K562 (cell line): ENCODE results near the gene TBC1D16. TPM values are rescaled to one million over a fixed set of nuclear protein-coding genes. Genes with fewer than 3 reads are reported as not detected.
A peak's percentile ranks its signal among the peaks of the same experiment; 100 is the strongest.

Experiments
- CREM ChIP-seq: IDR thresholded peaks from 2 replicates; pipeline ENCODE4 v1.6.1; 2014; ENCODE audit warnings: antibody characterized with exemption, low read depth
- ELF4 ChIP-seq: fragments of 450-650 bp; formaldehyde crosslinking; IDR thresholded peaks from 2 replicates; pipeline ENCODE4 v1.4.0; 2022; ENCODE audit warnings: missing genetic modification characterization
- IFI16 ChIP-seq: fragments of 250-450 bp; sonication (Bioruptor Pico); IDR thresholded peaks from 2 replicates; pipeline ENCODE4 v2.1.2; 2022; ENCODE audit warnings: mild to moderate bottlenecking, inconsistent platforms
- KAT7 ChIP-seq: sonication (generic); formaldehyde crosslinking; IDR thresholded peaks from 2 replicates; pipeline ENCODE4 v1.8.0; 2022; ENCODE audit warnings: missing genetic modification reagents, mild to moderate bottlenecking, borderline replicate concordance
- MEIS2 ChIP-seq: fragments of 450-650 bp; IDR thresholded peaks from 2 replicates; pipeline ENCODE4 v1.6.1; 2014; ENCODE audit warnings: mild to moderate bottlenecking; ENCODE audit not compliant: partially characterized antibody
- MIER1 ChIP-seq: fragments of 450-650 bp; IDR thresholded peaks from 2 replicates; pipeline ENCODE4 v1.6.1; 2016; ENCODE audit warnings: antibody characterized with exemption, mild to moderate bottlenecking, low read depth
- TCF3 ChIP-seq: sonication (generic); formaldehyde crosslinking; IDR thresholded peaks from 2 replicates; pipeline ENCODE4 v1.4.0; 2020; ENCODE audit warnings: mild to moderate bottlenecking, missing genetic modification reagents
- polyA plus RNA-seq, 8 experiments: library from polyadenylated mRNA; depleted of rRNA in 4 of 8; stranded (reverse) in 5 of 8; unstranded in 3 of 8; fragments of >200 nt; fragmentation: Nextera tagmentation in 2 of 8; fragmentation: Illumina TruSeq in 1 of 8; extraction: Ambion mirVana in 2 of 8; extraction: Trizol in 1 of 8; gene quantifications; 2 replicates each; pipeline versions ENCODE4 v1.2.1 to v1.2.3, GENCODE V29; 2011 to 2014; ENCODE audit warnings: inconsistent platforms in 1 of 8, missing spikeins in 1 of 8
- total RNA-seq, 7 experiments: library from RNA; depleted of rRNA in 6 of 7; stranded (reverse); fragments of >200 nt in 6 of 7; fragmentation: Illumina TruSeq in 2 of 7; extraction: Trizol in 2 of 7; gene quantifications; 2 replicates each; pipeline versions ENCODE4 v1.2.1 to v1.2.3, GENCODE V29; 2011 to 2021; ENCODE audit warnings: low replicate concordance in 1 of 7
- TF ChIP-seq, protein P1 (sequence below), 2 experiments: fragments of 450-650 bp; formaldehyde crosslinking in 1 of 2; IDR thresholded peaks; 2 replicates each; pipeline versions ENCODE4 v1.4.0 to v1.6.1; 2014 to 2020; ENCODE audit warnings: mild to moderate bottlenecking in 2 of 2, borderline replicate concordance in 1 of 2, low read depth in 1 of 2
- TF ChIP-seq, protein P2 (sequence below), 3 experiments: IDR thresholded peaks in 2 of 3; conservative IDR thresholded peaks in 1 of 3; 2 replicates each; pipeline ENCODE4 v1.5.1; 2011 to 2012; ENCODE audit warnings: low read length in 3 of 3, mild to moderate bottlenecking in 3 of 3, control low read depth in 2 of 3, improper control_type of control experiment in 1 of 3, inconsistent platforms in 1 of 3, low read depth in 1 of 3, mixed read lengths in 1 of 3, moderate library complexity in 1 of 3; ENCODE audit not compliant: insufficient read depth in 2 of 3
- TF ChIP-seq, protein P3 (sequence below): IDR thresholded peaks from 2 replicates; pipeline ENCODE4 v1.6.1; 2011; ENCODE audit not compliant: insufficient read length; ENCODE audit errors: extremely low read depth
- TF ChIP-seq, protein P4 (sequence below): fragments of 250-450 bp; sonication (Bioruptor Pico); IDR thresholded peaks from 2 replicates; pipeline ENCODE4 v1.5.0; 2021; ENCODE audit warnings: mild to moderate bottlenecking, moderate library complexity

TBC1D16 gene
- total and polyA plus RNA-seq, 9 of the 15 experiments (the other 6 are each of a cell fraction or from before 2014, with no cell fraction given) = 0.01 to 0.20 (median 0.03) TPM; not detected in 1

DNA sequence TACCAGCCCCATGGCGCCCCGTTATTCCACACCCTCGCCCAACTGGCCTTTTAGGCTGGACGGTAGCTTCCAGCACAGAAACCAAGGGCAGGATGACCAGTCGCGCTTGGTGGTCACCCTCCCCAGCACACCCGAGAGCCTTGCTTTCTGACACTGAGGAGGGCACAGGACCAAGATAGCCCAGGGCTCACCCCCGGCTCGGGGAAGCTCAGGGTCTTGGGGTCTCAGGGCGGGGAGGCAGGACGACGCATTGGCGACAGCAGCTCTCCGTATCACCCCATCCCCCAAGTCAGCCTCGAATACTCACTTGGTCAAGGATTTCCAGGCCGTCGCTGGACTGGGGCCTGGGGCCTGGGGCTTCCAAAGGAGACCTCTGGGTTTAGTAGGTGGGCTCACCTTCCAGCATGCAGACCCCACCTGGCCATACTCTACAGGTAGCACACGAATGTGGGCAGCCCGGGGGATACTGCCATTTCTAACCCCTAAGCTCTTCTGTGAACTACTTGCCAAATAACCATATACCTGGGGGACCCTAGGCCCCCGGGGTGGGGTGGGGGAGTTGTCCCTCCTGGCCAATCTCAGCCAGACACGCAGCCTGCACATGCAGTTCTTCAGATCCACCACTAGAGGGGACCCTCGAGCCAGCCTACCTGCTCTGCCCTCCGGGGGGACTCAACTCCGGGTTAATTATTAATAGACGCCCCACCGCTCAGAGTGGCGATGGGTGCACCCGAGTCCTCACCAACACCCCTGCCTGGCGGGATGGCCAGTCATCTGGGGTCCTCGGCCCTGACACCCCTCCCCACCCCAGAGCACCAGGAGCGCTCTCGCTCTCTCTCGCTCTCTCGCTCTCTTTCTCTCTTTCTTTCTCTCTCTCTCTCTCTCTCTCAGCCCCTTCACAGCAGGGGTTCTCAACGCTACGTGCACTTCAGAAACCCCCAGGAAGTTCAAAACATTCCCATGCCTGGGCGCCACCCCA is 30.0 kb downstream of the TBC1D16 start (continued):
- TF ChIP-seq, protein P1, sequence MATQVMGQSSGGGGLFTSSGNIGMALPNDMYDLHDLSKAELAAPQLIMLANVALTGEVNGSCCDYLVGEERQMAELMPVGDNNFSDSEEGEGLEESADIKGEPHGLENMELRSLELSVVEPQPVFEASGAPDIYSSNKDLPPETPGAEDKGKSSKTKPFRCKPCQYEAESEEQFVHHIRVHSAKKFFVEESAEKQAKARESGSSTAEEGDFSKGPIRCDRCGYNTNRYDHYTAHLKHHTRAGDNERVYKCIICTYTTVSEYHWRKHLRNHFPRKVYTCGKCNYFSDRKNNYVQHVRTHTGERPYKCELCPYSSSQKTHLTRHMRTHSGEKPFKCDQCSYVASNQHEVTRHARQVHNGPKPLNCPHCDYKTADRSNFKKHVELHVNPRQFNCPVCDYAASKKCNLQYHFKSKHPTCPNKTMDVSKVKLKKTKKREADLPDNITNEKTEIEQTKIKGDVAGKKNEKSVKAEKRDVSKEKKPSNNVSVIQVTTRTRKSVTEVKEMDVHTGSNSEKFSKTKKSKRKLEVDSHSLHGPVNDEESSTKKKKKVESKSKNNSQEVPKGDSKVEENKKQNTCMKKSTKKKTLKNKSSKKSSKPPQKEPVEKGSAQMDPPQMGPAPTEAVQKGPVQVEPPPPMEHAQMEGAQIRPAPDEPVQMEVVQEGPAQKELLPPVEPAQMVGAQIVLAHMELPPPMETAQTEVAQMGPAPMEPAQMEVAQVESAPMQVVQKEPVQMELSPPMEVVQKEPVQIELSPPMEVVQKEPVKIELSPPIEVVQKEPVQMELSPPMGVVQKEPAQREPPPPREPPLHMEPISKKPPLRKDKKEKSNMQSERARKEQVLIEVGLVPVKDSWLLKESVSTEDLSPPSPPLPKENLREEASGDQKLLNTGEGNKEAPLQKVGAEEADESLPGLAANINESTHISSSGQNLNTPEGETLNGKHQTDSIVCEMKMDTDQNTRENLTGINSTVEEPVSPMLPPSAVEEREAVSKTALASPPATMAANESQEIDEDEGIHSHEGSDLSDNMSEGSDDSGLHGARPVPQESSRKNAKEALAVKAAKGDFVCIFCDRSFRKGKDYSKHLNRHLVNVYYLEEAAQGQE (IDR thresholded peaks at IDR 0.05; ENCODE audit: borderline replicate concordance) = peak; percentile 29; the same call in 1 of the 2 replicates
- TF ChIP-seq, protein P1 (CRISPR knock-in tag; IDR thresholded peaks at IDR 0.05; ENCODE audit: low read depth) = no peak
- TF ChIP-seq TCF3 (no peak), IFI16 (CRISPR knock-in tag) (no peak), MIER1 (no peak), CREM (peak; percentile 37; the same call in 1 of the 2 replicates), ELF4 (CRISPR knock-in tag) (no peak), KAT7 (CRISPR knock-in tag) (no peak), MEIS2 (no peak)
- TF ChIP-seq, protein P2, sequence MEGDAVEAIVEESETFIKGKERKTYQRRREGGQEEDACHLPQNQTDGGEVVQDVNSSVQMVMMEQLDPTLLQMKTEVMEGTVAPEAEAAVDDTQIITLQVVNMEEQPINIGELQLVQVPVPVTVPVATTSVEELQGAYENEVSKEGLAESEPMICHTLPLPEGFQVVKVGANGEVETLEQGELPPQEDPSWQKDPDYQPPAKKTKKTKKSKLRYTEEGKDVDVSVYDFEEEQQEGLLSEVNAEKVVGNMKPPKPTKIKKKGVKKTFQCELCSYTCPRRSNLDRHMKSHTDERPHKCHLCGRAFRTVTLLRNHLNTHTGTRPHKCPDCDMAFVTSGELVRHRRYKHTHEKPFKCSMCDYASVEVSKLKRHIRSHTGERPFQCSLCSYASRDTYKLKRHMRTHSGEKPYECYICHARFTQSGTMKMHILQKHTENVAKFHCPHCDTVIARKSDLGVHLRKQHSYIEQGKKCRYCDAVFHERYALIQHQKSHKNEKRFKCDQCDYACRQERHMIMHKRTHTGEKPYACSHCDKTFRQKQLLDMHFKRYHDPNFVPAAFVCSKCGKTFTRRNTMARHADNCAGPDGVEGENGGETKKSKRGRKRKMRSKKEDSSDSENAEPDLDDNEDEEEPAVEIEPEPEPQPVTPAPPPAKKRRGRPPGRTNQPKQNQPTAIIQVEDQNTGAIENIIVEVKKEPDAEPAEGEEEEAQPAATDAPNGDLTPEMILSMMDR (IDR thresholded peaks at IDR 0.05 in 2 of 3, conservative IDR thresholded peaks at IDR 0.05 in 1 of 3; ENCODE audit: insufficient read depth in 2 of 3, low read depth in 1 of 3, low read length in 3 of 3) = peak; percentile 86 to 94 (median 87)
- TF ChIP-seq, protein P3, sequence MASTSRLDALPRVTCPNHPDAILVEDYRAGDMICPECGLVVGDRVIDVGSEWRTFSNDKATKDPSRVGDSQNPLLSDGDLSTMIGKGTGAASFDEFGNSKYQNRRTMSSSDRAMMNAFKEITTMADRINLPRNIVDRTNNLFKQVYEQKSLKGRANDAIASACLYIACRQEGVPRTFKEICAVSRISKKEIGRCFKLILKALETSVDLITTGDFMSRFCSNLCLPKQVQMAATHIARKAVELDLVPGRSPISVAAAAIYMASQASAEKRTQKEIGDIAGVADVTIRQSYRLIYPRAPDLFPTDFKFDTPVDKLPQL = no peak
- TF ChIP-seq, protein P4, sequence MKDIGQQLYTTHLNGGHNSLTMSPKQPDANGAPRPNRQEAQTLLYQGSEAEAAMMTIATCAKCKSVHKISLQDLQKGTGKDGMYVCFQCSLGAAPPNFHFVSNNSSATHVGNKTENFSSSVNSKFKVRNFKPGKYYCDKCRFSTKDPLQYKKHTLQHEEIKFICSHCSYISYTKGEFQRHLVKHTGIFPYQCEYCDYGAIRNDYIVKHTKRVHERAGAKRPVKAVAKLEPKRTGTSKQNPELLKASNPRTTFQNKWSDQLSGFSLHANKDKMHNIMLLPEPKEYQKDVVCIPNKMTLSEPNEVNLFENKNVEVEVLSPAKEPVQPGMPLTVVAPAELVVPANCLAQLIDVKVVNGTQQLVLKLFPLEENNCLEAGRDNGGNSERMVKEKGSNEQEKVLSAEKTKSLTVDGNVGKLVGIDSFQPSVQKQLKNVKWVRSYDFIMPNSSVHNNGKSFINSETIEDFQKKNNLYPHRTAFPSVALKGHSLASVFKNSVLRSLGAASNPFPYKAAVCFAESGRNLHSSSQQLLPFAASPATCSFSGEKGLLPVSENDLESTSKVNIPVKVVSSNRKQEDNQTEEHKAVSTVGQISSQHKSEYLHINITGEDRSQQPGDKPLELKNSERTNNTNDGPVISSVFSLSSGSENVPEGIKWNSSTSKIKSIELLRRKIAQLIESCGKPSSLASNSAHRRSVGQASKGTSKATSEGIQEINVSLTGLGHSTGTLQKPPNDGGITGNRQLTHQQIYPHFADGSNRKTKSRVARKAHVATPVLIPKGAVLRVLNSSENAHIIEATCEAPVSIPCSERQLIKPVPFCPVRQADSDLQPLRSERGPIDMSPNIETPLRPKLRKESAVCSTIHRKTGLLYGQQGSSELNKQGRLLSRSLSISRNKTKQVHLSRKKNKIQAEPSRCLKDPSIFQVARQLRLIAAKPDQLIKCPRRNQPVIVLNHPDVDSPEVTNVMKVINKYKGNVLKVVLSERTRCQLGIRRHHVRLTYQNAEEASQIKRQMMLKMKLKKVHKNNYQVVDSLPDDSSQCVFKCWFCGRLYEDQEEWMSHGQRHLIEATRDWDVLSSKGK (CRISPR knock-in tag) = no peak
